K562 (cell line): ENCODE results near the gene ABAT. TPM values are rescaled to one million over a fixed set of nuclear protein-coding genes. Genes with fewer than 3 reads are reported as not detected.

ENCODE experiments used
- ATAC-seq: fragments of 200-7000 bp; cut with Tn5 transposase; 3 replicates; pipeline ENCODE4 v1.9.1; 2020; ENCODE audit warnings: moderate library complexity
- BruUV-seq: library from RNA; stranded (reverse); fragments of 400-500 nt; replicated peaks from 2 replicates; lab custom pipeline; 2021; lab: Mats Ljungman, UMichigan
- CTCF ChIA-PET: fragments of 300-600 bp; formaldehyde crosslinking; extraction: SDS; loops from one replicate; lab custom pipeline; 2021; ENCODE audit warnings: low intra/inter-chr PET ratio; lab: Yijun Ruan, JAX
- POLR2A ChIA-PET: fragments of 300-600, 350-650 bp; sonication (Branson Sonifier 250); formaldehyde crosslinking; extraction: SDS; loops from one replicate; lab custom pipeline; 2021; ENCODE audit warnings: antibody characterized with exemption, inconsistent platforms; lab: Yijun Ruan, JAX
- DNase-seq, 4 experiments: peaks; one replicate each; pipeline versions ENCODE4 v3.0.0 to v3.0.0-alpha.2; 2011 to 2018; ENCODE audit warnings: low spot score in 3 of 4, mixed read lengths in 3 of 4; ENCODE audit errors: extremely low read depth in 1 of 4
- FAIRE-seq: peaks from 2 replicates; lab custom pipeline; 2011; peaks lifted over from hg19 to GRCh38; lab: Jason Lieb, UNC
- H2AFZ ChIP-seq: 2 replicates; pipeline ENCODE4 v1.6.0; 2011; ENCODE audit warnings: low read depth, low read length, control low read depth, inconsistent platforms
- H3K27ac ChIP-seq: fragments of 200-600 bp; 3 replicates; pipeline ENCODE4 v1.8.0; 2011; ENCODE audit warnings: low read depth, mild to moderate bottlenecking, control low read depth, inconsistent platforms, low read length, moderate library complexity, mixed read lengths; ENCODE audit errors: extremely low read depth
- H3K27me3 ChIP-seq, 2 experiments: fragments of 300-600 bp in 1 of 2; 2 replicates in 1 of 2; 3 replicates in 1 of 2; pipeline versions ENCODE4 v1.6.0 to v1.8.0; 2011; ENCODE audit warnings: inconsistent platforms in 2 of 2, low read length in 2 of 2, mild to moderate bottlenecking in 1 of 2, mixed read lengths in 1 of 2, moderate library complexity in 1 of 2; ENCODE audit not compliant: control insufficient read depth in 2 of 2, insufficient read depth in 2 of 2
- H3K36me3 ChIP-seq: fragments of 300-600 bp; 3 replicates; pipeline ENCODE4 v1.8.0; 2011; ENCODE audit warnings: mild to moderate bottlenecking, low read length, inconsistent platforms; ENCODE audit not compliant: control insufficient read depth, insufficient read depth
- H3K4me1 ChIP-seq, 2 experiments: fragments of 200-600 bp in 1 of 2; replicated peaks in 1 of 2; 2 replicates in 1 of 2; 3 replicates in 1 of 2; pipeline versions ENCODE4 v1.5.1 to v1.8.0; 2011; ENCODE audit warnings: inconsistent platforms in 2 of 2, low read length in 2 of 2, mild to moderate bottlenecking in 1 of 2, mixed read lengths in 1 of 2, moderate library complexity in 1 of 2; ENCODE audit not compliant: control insufficient read depth in 2 of 2, insufficient read depth in 2 of 2
- H3K4me2 ChIP-seq: 2 replicates; pipeline ENCODE4 v1.6.1; 2011; ENCODE audit warnings: low read length, control low read depth, inconsistent platforms, mixed read lengths; ENCODE audit not compliant: insufficient read depth
- H3K4me3 ChIP-seq: fragments of 200-600 bp; sonication (generic), shearing (Covaris generic); 2 replicates; pipeline ENCODE4 v1.5.1; 2016; ENCODE audit warnings: control low read depth, inconsistent platforms
- H3K79me2 ChIP-seq: fragments of 200-600 bp; 3 replicates; pipeline ENCODE4 v1.8.0; 2011; ENCODE audit warnings: low read length, inconsistent platforms; ENCODE audit not compliant: control insufficient read depth, insufficient read depth
- H3K9ac ChIP-seq, 2 experiments: 2 replicates each; pipeline versions ENCODE4 v1.6.0 to v1.6.1; 2011; ENCODE audit warnings: low read depth in 2 of 2, low read length in 2 of 2, control low read depth in 1 of 2, inconsistent platforms in 1 of 2, mild to moderate bottlenecking in 1 of 2, mixed read lengths in 1 of 2; ENCODE audit not compliant: insufficient read depth in 1 of 2
- H3K9me1 ChIP-seq: one replicate; pipeline ENCODE4 v1.6.0; 2011; ENCODE audit warnings: inconsistent platforms, mild to moderate bottlenecking, low read length, moderate library complexity; ENCODE audit not compliant: control insufficient read depth, insufficient read depth
- H3K9me3 ChIP-seq: replicated peaks from 2 replicates; pipeline ENCODE4 v1.5.1; 2011; ENCODE audit warnings: low read depth, low read length, inconsistent platforms; ENCODE audit not compliant: control insufficient read depth, insufficient read depth
- H4K20me1 ChIP-seq: replicated peaks from 2 replicates; pipeline ENCODE4 v1.6.1; 2011; ENCODE audit warnings: low read length, inconsistent platforms, mixed read lengths; ENCODE audit not compliant: control insufficient read depth, insufficient read depth
- DMBX1 ChIP-seq: fragments of 250-450 bp; sonication (Bioruptor Pico); IDR thresholded peaks from 2 replicates; pipeline ENCODE4 v1.8.0; 2022; ENCODE audit warnings: inconsistent platforms, mild to moderate bottlenecking, moderate library complexity, borderline replicate concordance
- JUN ChIP-seq, 2 experiments: sonication (generic) in 1 of 2; formaldehyde crosslinking in 1 of 2; IDR thresholded peaks; 2 replicates each; pipeline versions ENCODE4 v1.6.1 to v1.8.0; 2012 to 2022; ENCODE audit warnings: borderline replicate concordance in 2 of 2, mild to moderate bottlenecking in 2 of 2, improper control_type of control experiment in 1 of 2, low read depth in 1 of 2, low read length in 1 of 2, missing genetic modification reagents in 1 of 2
- MIER1 ChIP-seq: fragments of 450-650 bp; IDR thresholded peaks from 2 replicates; pipeline ENCODE4 v1.6.1; 2016; ENCODE audit warnings: antibody characterized with exemption, mild to moderate bottlenecking, low read depth
- NCOA4 ChIP-seq: fragments of 450-650 bp; IDR thresholded peaks from 2 replicates; pipeline ENCODE4 v1.6.1; 2018; ENCODE audit warnings: mild to moderate bottlenecking; ENCODE audit not compliant: partially characterized antibody
- ZNF146 ChIP-seq: IDR thresholded peaks from one replicate; pipeline ENCODE4 v1.6.1; 2018; ENCODE audit warnings: missing compliant biosample characterization; ENCODE audit not compliant: unreplicated experiment
- ZNF24 ChIP-seq: fragments of 450-650 bp; IDR thresholded peaks from 2 replicates; pipeline ENCODE4 v1.6.1; 2016
- whole genome bisulfite sequencing: fragments of 100-300 bp; shearing (Covaris generic); methylation state at CpG from one replicate; pipeline ENCODE4 v1.1.6; 2016; ENCODE audit warnings: low coverage, mixed read lengths; ENCODE audit not compliant: insufficient coverage; ENCODE audit errors: missing lambda C conversion rate; 5-methylcytosine and 5-hydroxymethylcytosine counted together
- in situ Hi-C: fragments of 300-500 bp; cut with MboI; formaldehyde crosslinking; loops from 4 replicates; pipeline ENCODE4 v1.15.0; 2018; ENCODE audit warnings: inconsistent platforms, mixed read lengths
- intact Hi-C: fragments of 100-400 bp; cut with micrococcal nuclease; formaldehyde crosslinking; loops from 2 replicates; pipeline ENCODE4 v1.14.2; 2022
- polyA plus RNA-seq, 8 experiments: library from polyadenylated mRNA; depleted of rRNA in 4 of 8; stranded (reverse) in 5 of 8; unstranded in 3 of 8; fragments of >200 nt; fragmentation: Nextera tagmentation in 2 of 8; fragmentation: Illumina TruSeq in 1 of 8; extraction: Ambion mirVana in 2 of 8; extraction: Trizol in 1 of 8; gene quantifications; 2 replicates each; pipeline versions ENCODE4 v1.2.1 to v1.2.3, GENCODE V29; 2011 to 2014; ENCODE audit warnings: inconsistent platforms in 1 of 8, missing spikeins in 1 of 8
- total RNA-seq, 7 experiments: library from RNA; depleted of rRNA in 6 of 7; stranded (reverse); fragments of >200 nt in 6 of 7; fragmentation: Illumina TruSeq in 2 of 7; extraction: Trizol in 2 of 7; gene quantifications; 2 replicates each; pipeline versions ENCODE4 v1.2.1 to v1.2.3, GENCODE V29; 2011 to 2021; ENCODE audit warnings: low replicate concordance in 1 of 7
- TF ChIP-seq, protein P1 (sequence below): fragments of 250-450 bp; sonication (Bioruptor Pico); IDR thresholded peaks from 2 replicates; pipeline ENCODE4 v1.5.0; 2021; ENCODE audit warnings: mild to moderate bottlenecking, borderline replicate concordance

The ABAT gene
- total and polyA plus RNA-seq, 9 of the 15 experiments (the other 6 are each of a cell fraction or from before 2014, with no cell fraction given): 0.01 to 0.49 (median 0.10) TPM

DNA sequence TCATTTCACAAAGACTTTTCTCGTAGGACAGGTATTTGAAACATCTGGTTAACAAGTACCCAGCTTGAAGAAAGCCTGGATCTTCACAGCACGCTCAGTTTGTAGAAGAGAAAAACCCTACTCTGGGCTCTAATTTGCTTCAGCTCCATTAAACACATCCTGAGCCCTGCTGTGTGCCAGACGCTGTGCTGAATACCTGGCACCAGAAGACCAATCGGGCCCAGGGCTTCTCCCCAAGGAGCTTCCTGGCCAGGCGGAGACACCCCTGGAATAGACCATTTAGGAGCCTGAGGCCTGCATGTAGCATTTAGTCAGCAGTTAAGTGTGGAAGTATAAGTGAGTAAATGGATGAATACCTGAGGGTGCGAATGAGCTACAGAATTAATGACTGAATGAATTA lies 8.9 kb upstream of the ABAT start:
- H3K79me2 ChIP-seq: no peaks in the 10 kb centered on the region
- 3% methylated on average over 6 of the region's 6 CpGs for WGBS
- H3K4me2 ChIP-seq: no peak overlapping the region
- no peaks in the 10 kb centered on the region for H3K4me1 ChIP-seq
- H3K9me3 ChIP-seq: no peaks in the 10 kb centered on the region
- H3K9ac ChIP-seq: no peak overlapping the region
- no peak overlapping the region for H3K4me3 ChIP-seq
- no peaks in the 10 kb centered on the region for H3K27me3 ChIP-seq
- TF ChIP-seq DMBX1 (no peak), ZNF24 (peak; percentile 63; the same call in 1 of the 2 replicates)
- ChIA-PET CTCF (no interaction called here), POLR2A (interaction anchor here (0.6 kb wide), 1 partner anchor 208 kb away, joined by 3 read pairs; no protein-coding TSS in a partner anchor)
- no peak overlapping the region for H2AFZ ChIP-seq
- no peaks in the 10 kb centered on the region for H3K36me3 ChIP-seq
- in situ Hi-C loops: loop anchor here (10.0 kb wide), 1 partner anchor 349 kb away; no protein-coding TSS in a partner anchor
- intact Hi-C loops: loop anchor here (5.0 kb wide), 1 partner anchor 127 kb away; no protein-coding TSS in a partner anchor
- BruUV-seq: no TSS peak
- H3K9me1 ChIP-seq: no peaks in the 10 kb centered on the region
- ATAC-seq: no peak
- H4K20me1 ChIP-seq: peaks cover 8% of the 10 kb centered on the region; the same call in 1 of the 2 replicates
- DNase-seq: no peak
- FAIRE-seq: no peak
- no peak overlapping the region for H3K27ac ChIP-seq

DNA sequence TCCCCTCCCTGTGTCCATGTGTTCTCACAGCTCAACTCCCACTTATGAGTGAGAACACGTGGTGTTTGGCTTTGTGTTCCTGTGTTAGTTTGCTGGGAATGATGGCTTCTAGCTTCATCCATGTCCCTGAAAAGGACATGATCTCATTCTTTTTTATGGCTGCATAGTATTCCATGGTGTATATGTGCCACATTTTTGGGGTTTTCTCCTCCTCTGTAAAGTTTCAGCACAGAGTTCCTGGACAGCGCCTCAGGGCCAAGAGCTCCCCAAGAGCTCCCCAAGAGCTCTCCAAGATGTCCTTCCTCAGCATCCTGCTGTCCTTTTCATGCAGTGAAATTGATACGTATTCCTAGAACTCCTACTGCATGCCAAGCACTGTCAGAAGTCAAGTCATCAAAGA lies 6.9 kb upstream of the ABAT start:
- H3K9me1 ChIP-seq: no peaks in the 10 kb centered on the region
- no peak overlapping the region for H2AFZ ChIP-seq
- in situ Hi-C loops: loop anchor here (10.0 kb wide), 1 partner anchor 347 kb away; no protein-coding TSS in a partner anchor
- BruUV-seq: no TSS peak
- no peaks in the 10 kb centered on the region for H3K4me1 ChIP-seq
- H4K20me1 ChIP-seq: peaks cover 8% of the 10 kb centered on the region; the same call in 1 of the 2 replicates
- ATAC-seq (no peak), DNase-seq (no peak), FAIRE-seq (no peak)
- no peaks in the 10 kb centered on the region for H3K9me3 ChIP-seq
- no peak overlapping the region for H3K4me3 ChIP-seq
- WGBS: 6% methylated on average over 3 of the region's 3 CpGs
- intact Hi-C loops: loop anchor here (5.0 kb wide), 1 partner anchor 125 kb away; no protein-coding TSS in a partner anchor
- no peaks in the 10 kb centered on the region for H3K79me2 ChIP-seq
- H3K36me3 ChIP-seq: no peaks in the 10 kb centered on the region
- no peak overlapping the region for H3K9ac ChIP-seq
- ChIA-PET POLR2A (interaction anchor here (1.0 kb wide), 2 partner anchors 11 to 191 kb away, joined by 3 read pairs; no protein-coding TSS in a partner anchor), CTCF (no interaction called here)
- no peak overlapping the region for H3K27ac ChIP-seq
- H3K27me3 ChIP-seq: no peaks in the 10 kb centered on the region
- no peak overlapping the region for H3K4me2 ChIP-seq
- TF ChIP-seq JUN (IDR thresholded peaks at IDR 0.05; ENCODE audit: borderline replicate concordance, low read depth, low read length) (no peak), JUN (CRISPR knock-in tag; IDR thresholded peaks at IDR 0.05; ENCODE audit: borderline replicate concordance) (no peak), MIER1 (0 out of 2 replicates have a peak, but pooled peaks have one; percentile 43), NCOA4 (no peak), ZNF146 (peak; percentile 78)
- TF ChIP-seq, protein P1, sequence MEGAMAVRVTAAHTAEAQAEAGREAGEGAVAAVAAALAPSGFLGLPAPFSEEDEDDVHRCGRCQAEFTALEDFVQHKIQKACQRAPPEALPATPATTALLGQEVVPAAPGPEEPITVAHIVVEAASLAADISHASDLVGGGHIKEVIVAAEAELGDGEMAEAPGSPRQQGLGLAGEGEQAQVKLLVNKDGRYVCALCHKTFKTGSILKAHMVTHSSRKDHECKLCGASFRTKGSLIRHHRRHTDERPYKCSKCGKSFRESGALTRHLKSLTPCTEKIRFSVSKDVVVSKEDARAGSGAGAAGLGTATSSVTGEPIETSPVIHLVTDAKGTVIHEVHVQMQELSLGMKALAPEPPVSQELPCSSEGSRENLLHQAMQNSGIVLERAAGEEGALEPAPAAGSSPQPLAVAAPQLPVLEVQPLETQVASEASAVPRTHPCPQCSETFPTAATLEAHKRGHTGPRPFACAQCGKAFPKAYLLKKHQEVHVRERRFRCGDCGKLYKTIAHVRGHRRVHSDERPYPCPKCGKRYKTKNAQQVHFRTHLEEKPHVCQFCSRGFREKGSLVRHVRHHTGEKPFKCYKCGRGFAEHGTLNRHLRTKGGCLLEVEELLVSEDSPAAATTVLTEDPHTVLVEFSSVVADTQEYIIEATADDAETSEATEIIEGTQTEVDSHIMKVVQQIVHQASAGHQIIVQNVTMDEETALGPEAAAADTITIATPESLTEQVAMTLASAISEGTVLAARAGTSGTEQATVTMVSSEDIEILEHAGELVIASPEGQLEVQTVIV (CRISPR knock-in tag): no peak
